ENCODE measurements around the gene GPC6. TPM values are rescaled to one million over a fixed set of nuclear protein-coding genes. Genes with fewer than 3 reads are reported as not detected.

The GPC6 gene
- total and polyA plus RNA-seq, 2 donors (not counting 1 experiment from before 2014, with no cell fraction given), result not detected

GRCh38 chr13:94259984-94260383 is 1033.4 kb downstream of the GPC6 start:
- DNase-seq (no peak), ATAC-seq (ENCODE audit: low read depth) (no peak)
- no peaks in the 10 kb centered on the region for H3K27me3 Mint-ChIP-seq

GRCh38 chr13:94261163-94261562 is 1034.6 kb downstream of the GPC6 start:
- intact Hi-C loops (cut with micrococcal nuclease), result no loop called here
- ChIA-PET POLR2A (no interaction called here), CTCF (no interaction called here)
- Mint-ChIP-seq H3K9me3 (ENCODE audit: insufficient read depth) (no peaks in the 10 kb centered on the region), H3K27me3 (no peaks in the 10 kb centered on the region), H3K4me3 (no peak overlapping the region), H3K27ac (no peak overlapping the region), H3K4me1 (peaks cover 10% of the 10 kb centered on the region)
- Histone ChIP-seq H3K9ac (ENCODE audit: low read length) (no peak overlapping the region), H3K79me2 (ENCODE audit: control insufficient read depth, insufficient read depth, low read length) (no peaks in the 10 kb centered on the region), H3K4me2 (replicated peaks; ENCODE audit: low read depth, low read length, poor library complexity, severe bottlenecking) (peak overlapping the region; percentile 22), H4K20me1 (ENCODE audit: control insufficient read depth, insufficient read depth, low read length, poor library complexity, severe bottlenecking) (no peaks in the 10 kb centered on the region), H2AFZ (ENCODE audit: insufficient read depth, low read depth, low read length, poor library complexity, severe bottlenecking) (no peak overlapping the region), H3K4me1 (ENCODE audit: control insufficient read depth in 2 of 2, insufficient read depth in 2 of 2, low read length in 2 of 2) (peaks cover 7 to 14% of the 10 kb centered on the region in 2 donors), H3K9me3 (ENCODE audit: control extremely low read depth in 1 of 3, control insufficient read depth in 2 of 3, insufficient read depth in 1 of 3, low read length in 2 of 3) (no peaks in the 10 kb centered on the region), H3K36me3 (replicated peaks in 1 of 2; ENCODE audit: control extremely low read depth in 1 of 2, control insufficient read depth in 1 of 2, extremely low read depth in 1 of 2, insufficient read depth in 2 of 2, low read length in 1 of 2) (no peaks in the 10 kb centered on the region), H3K27ac (ENCODE audit: low read length in 2 of 2) (no peak overlapping the region), H3K4me3 (ENCODE audit: control extremely low read depth in 1 of 5, extremely low read depth in 1 of 5, insufficient read depth in 1 of 5, low read depth in 2 of 5, low read length in 4 of 5) (no peak overlapping the region), H3K27me3 (replicated peaks in 1 of 4; ENCODE audit: control extremely low read depth in 1 of 4, control insufficient read depth in 3 of 4, insufficient read depth in 4 of 4, low read length in 3 of 4) (no peaks in the 10 kb centered on the region)
- ATAC-seq (ENCODE audit: low read depth) (no peak), DNase-seq (no peak)
- TF ChIP-seq EZH2 (IDR thresholded peaks at IDR 0.05; ENCODE audit: borderline replicate concordance, insufficient read depth, low read depth, low read length, poor library complexity, severe bottlenecking) (no peak), CTCF (IDR thresholded peaks at IDR 0.05) (no peak)
- no CpG with 5 or more reads among the region's 3 CpGs for WGBS (ENCODE audit: insufficient coverage)

More at GRCh38 chr13:94259984-94260383, 1033.4 kb downstream of the GPC6 start:
- Mint-ChIP-seq H3K27ac (no peak overlapping the region), H3K4me1 (peaks cover 10% of the 10 kb centered on the region), H3K4me3 (no peak overlapping the region), H3K9me3 (ENCODE audit: insufficient read depth) (no peaks in the 10 kb centered on the region)
- TF ChIP-seq CTCF (IDR thresholded peaks at IDR 0.05), result no peak
- TF ChIP-seq EZH2 (IDR thresholded peaks at IDR 0.05; ENCODE audit: borderline replicate concordance, insufficient read depth, low read depth, low read length, poor library complexity, severe bottlenecking), result no peak
- ChIA-PET POLR2A (no interaction called here), CTCF (no interaction called here)
- H3K27me3 ChIP-seq (replicated peaks in 1 of 4; ENCODE audit: control extremely low read depth in 1 of 4, control insufficient read depth in 3 of 4, insufficient read depth in 4 of 4, low read length in 3 of 4), result no peaks in the 10 kb centered on the region
- H3K4me3 ChIP-seq (ENCODE audit: control extremely low read depth in 1 of 5, extremely low read depth in 1 of 5, insufficient read depth in 1 of 5, low read depth in 2 of 5, low read length in 4 of 5), result no peak overlapping the region
- H4K20me1 ChIP-seq (ENCODE audit: control insufficient read depth, insufficient read depth, low read length, poor library complexity, severe bottlenecking), result no peaks in the 10 kb centered on the region
- no peaks in the 10 kb centered on the region for H3K9me3 ChIP-seq (ENCODE audit: control extremely low read depth in 1 of 3, control insufficient read depth in 2 of 3, insufficient read depth in 1 of 3, low read length in 2 of 3)
- H3K79me2 ChIP-seq (ENCODE audit: control insufficient read depth, insufficient read depth, low read length), result no peaks in the 10 kb centered on the region
- intact Hi-C loops (cut with micrococcal nuclease), result no loop called here
- no peak overlapping the region for H3K27ac ChIP-seq (ENCODE audit: low read length in 2 of 2)
- no peak overlapping the region for H3K9ac ChIP-seq (ENCODE audit: low read length)
- WGBS (ENCODE audit: insufficient coverage), result 100% methylated on average over 1 of the region's 1 CpG
- peaks cover 7 to 14% of the 10 kb centered on the region in 2 donors for H3K4me1 ChIP-seq (ENCODE audit: control insufficient read depth in 2 of 2, insufficient read depth in 2 of 2, low read length in 2 of 2)
- H3K36me3 ChIP-seq (replicated peaks in 1 of 2; ENCODE audit: control extremely low read depth in 1 of 2, control insufficient read depth in 1 of 2, extremely low read depth in 1 of 2, insufficient read depth in 2 of 2, low read length in 1 of 2), result no peaks in the 10 kb centered on the region
- H2AFZ ChIP-seq (ENCODE audit: insufficient read depth, low read depth, low read length, poor library complexity, severe bottlenecking), result no peak overlapping the region
- H3K4me2 ChIP-seq (replicated peaks; ENCODE audit: low read depth, low read length, poor library complexity, severe bottlenecking), result no peak overlapping the region

Measured in B cell (primary cell).